NCI-H748 treated with DMSO at 0.1 percent for 48 hours (cell line): ENCODE results near the gene KRTAP10-10.
"Not testable (repeated sequence)": the region's sequence is repeated elsewhere in the genome, so short reads cannot be mapped to it uniquely, and the experiment has no call there.

Experiments
- DNase-seq: peaks from one replicate; lab custom pipeline; 2025; lab: John Stamatoyannopoulos, UW

Gene KRTAP10-10

GRCh38 chr21:44603109-44603875 is 33.9 kb upstream of the KRTAP10-10 start:
- no peak for DNase-seq

- DNase-seq: no peak
Measured at GRCh38 chr21:44603911-44604310, 33.2 kb upstream of the KRTAP10-10 start.

- no peak for DNase-seq
Measured at GRCh38 chr21:44606495-44606894, 30.7 kb upstream of the KRTAP10-10 start.

DNA sequence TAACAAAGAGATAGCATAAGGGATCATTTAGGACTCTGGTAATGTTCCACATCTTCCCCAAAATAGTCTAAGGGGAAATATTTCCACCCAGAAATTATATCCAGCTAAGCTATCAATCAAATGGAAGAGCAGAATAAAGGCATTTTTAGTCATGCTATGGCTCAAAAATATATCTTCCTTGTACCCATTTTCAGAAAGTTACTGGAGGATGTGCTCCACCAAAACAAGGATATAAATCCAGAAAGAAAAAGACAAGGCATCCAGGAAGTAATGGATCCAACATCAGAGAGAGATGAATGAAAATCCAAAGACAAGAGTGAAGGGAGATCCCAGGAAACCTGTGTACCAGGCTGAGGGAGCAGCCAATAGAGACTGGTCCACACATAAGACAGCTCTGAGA is 28.0 kb upstream of the KRTAP10-10 start:
- no peak for DNase-seq

DNA sequence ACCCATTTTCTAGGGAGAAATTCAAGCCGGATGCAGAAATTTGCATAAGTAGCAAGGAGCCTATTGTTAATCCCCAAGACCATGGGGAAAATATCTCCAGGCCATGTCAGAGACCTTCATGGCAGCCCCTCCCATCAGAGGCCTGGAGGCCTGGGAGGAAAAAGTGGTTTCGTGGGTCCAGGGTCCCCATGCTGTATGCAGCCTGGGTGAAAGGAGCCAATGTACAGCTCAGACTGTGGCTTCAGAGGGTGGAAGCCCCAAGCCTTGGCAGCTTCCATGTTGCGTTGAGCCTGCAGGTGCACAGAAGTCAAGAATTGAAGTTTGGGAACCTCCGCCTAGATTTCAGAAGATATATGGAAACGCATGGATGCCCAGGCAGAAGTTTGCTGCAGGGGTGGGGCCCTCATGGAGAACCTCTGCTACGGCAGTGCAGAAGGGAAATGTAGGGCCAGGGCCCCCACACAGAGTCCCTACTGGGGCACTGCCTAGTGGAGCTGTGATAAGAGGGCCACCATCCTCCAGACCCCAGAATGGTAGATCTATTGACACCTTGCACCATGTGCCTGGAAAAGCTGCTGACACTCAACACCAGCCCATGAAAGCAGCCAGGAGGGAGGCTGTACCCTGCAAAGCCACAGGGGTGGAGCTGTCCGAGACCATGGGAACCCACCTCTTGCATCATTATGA is 26.9 kb upstream of the KRTAP10-10 start:
- DNase-seq: not testable (repeated sequence)

DNA sequence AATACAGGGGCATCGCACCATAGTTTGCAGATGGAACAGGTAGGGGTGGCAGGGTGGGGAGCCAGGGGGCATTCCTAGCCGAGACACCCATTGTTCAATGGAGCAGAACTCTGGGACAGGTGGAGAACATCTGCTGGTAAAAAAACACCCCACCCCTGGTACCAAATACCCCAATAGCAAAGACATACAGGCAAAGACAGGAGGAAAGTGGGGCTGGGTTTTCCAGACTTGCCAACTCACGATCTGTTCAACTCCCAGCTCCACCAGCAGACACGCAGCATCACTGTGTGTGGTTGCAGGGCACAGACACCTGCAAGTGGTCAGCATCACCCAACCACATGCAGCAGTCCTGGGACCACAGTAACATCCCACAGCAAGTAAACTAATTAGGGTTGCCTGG is 25.6 kb upstream of the KRTAP10-10 start:
- no peak for DNase-seq

DNA sequence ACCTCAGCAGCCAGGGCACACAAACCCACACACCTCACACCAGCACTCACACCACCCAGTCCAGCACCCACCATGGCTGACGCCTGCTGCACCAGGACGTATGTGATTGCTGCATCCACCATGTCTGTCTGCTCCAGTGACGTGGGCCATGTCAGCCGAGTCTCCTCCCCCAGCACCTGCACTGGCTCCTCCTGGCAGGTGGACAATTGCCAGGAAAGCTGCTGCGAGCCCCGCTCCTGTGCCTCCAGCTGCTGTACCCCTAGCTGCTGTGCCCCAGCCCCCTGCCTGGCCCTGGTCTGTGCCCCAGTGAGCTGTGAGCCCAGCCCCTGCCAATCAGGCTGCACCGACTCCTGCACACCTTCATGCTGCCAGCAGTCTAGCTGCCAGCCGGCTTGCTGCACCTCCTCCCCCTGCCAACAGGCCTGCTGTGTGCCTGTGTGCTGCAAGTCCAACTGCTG is 25.1 kb upstream of the KRTAP10-10 start, which contains the start of gene KRTAP10-8:
KRTAP10-8 (plus strand) TSS at position 51 of the 458 bp plus-strand sequence; CDS start at position 73, 22 bp downstream.
- DNase-seq: no peak

- no peak for DNase-seq
Measured at GRCh38 chr21:44612669-44613229, 24.4 kb upstream of the KRTAP10-10 start.

DNA sequence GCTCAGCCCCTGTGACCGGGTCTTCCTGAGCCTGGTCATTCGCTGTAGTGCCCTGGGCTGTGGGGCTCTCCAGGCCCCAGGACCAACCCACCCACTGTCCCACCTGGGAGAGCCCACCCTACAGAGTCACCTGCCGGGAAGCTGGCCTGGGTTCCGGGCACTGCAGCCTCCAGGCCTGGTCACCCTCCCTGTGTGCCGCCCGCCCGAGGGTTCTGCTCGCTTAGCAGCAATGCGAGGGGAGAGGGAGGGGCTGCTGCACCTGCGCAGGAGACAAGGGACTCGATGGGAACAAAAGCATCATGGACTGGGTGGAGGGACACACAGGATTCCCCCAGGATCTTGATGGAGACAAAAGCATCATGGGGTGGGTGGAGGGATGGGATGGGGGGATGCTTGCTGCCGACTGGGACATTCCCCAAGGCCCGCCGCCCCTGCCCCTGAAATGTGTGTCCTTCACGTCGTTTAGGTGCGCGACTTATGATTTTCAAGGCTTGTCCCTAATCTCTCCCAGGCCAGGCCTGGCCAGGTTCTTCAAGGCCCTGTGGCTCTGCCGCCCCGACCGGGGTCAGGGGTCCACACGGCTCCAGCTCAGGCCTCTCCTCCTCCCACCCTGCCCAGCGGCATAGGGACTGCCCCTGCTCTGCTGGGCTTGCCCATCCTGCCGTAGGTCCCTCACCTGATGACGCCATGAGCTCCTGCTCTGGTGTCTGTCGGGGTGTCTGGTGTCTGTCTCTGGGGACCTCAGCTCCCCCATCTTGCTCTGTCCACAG is 23.6 kb upstream of the KRTAP10-10 start:
- DNase-seq: no peak

GRCh38 chr21:44614161-44614631 is 23.0 kb upstream of the KRTAP10-10 start:
- DNase-seq: no peak

DNA sequence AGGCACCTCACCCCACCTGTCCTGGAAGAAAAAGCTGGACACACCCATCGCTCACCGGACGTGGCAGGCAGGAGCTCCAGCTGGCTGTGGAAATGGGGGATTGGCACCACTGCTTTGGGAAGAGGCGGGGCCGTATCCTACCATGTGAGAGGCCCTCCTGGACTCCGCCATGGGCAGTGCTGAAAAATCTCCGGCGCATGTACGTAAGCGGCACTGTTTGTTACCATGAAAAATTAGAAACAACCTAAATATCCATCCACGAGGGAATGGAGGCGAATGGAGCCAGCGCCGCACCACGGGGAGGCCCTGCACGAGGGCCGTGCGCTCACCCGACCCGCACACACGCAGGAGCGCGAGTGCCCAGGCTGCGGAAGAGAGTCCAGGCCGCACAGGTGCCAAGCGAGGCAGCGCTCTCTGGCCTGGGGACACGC is 22.2 kb upstream of the KRTAP10-10 start:
- DNase-seq: no peak

GRCh38 chr21:44615466-44615865 is 21.7 kb upstream of the KRTAP10-10 start:
- DNase-seq: no peak

DNA sequence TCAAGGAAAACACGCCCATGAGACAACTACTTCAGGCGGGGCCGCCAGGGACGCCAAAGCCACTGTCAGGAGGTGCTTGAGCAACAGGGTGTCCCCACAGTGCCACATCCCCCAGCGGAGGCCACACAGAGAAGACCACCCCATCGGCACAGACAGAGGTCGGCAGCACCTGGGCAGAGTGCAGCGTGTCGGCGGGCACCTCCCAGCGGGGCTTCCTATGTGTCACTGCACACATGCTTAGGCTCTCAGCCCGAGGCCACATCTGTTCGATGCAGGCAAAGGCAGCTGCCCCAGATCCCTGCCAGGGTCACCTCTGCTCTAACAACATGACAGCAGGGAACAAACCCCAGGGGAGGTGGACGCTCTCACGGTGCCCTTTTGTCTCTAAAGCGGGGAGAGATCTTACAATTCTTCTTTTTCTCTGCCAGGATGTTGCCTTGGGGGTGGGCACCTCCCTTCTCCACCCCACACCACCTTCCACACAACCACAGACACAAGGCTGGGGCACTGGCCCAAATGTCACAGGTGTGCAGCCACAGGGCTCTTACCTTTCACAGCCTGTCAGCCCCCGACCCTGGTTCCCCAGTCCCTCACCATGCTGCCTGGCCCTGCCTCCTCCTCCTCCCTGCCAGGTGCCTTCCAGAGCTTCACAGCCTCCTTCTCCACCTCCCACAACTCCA is 21.1 kb upstream of the KRTAP10-10 start:
- no peak for DNase-seq

DNA sequence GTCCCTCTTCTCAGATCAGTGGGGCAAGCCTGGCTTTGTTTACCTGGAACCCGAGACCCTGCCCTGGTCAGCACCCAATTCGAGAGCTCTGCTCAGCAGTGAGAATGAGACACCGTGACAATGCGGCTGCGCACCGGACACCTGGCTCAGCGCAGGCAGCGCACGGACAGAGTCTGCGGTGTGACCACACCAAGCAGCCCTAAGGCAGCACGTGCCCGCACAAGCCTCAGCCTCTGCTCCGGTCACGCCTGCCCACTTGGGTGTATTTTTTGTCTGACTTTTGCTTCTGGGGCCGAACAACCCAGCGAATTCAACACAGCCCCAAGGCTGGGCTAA is 20.6 kb upstream of the KRTAP10-10 start:
- no peak for DNase-seq

DNA sequence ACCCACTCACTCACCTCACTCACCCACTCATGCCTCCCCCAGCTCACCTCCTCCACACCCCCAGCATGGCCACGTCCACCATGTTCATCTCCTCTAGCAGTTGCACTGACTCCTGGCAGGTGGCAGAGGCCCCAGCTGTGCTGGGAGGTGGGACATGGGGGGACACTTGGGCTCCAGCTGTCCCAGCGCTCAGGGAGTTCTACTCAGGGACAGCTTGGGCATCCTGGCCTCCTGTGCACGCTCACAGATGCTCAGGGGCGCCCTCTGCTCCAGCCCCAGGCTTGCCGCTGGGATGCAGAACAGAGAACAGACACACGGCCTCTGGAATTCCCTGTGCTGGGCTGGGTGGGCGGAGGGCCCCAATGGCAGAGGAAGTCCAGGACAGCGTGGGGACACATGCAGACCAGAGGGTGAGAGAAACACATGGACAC is 20.1 kb upstream of the KRTAP10-10 start:
- no peak for DNase-seq

GRCh38 chr21:44618504-44618903 is 18.7 kb upstream of the KRTAP10-10 start:
- no peak for DNase-seq

DNA sequence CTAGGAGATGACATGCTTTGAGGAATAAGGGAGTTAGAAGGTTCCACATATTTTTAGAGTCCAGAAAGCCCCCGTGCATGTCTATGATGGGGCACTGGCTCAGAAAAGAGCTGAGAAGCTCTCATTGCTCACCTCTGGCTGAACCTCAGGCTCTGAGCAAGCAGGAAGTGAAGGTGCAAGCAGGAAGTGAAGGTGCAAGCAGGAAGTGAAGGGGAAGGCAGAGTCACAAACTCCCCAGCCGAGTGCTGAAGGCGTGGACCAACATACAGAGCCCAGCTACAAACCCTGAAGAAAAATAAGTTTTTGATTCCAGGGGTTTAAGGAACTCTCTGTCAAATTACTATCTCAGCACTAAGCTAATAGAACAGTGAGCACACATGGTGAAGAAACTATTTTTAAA is 18.2 kb upstream of the KRTAP10-10 start:
- no peak for DNase-seq

DNA sequence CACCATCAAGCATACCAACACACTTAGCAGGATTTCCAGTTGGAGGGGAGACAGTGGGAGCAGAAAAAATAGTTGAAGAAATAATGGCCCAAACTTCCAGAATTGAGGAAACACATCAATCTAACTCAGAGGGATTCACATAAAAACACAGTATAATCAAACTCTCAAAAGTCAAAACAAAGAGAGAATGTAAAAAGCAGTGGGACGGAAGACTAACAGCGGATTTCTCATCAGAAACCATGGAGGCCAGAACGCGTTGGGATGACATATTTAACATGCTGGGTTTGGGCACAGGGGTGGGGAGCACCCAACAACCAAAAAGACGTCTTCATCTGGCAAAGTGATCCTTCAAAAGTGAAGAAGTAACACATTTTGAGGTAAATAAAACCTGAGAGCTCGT is 17.3 kb upstream of the KRTAP10-10 start:
- no peak for DNase-seq

DNA sequence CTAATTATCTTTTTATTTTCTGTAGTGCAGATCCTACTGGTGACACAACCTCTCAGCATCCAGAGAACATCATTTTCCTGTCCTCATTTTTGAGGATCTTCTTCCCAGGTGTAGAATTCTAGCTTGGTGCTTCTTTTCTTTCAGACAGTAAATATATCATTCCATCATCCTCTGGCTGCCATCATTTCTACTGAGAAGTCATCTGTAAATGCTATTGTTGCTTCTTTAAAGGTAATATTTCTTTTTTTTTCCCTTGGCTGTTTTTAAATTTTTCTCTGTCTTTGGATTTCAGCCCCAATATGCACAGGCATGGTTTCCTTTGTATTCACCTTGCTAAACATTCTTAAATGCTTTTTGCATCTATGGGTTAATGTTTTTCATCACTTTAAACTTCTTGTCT is 13.6 kb upstream of the KRTAP10-10 start:
- no peak for DNase-seq

DNA sequence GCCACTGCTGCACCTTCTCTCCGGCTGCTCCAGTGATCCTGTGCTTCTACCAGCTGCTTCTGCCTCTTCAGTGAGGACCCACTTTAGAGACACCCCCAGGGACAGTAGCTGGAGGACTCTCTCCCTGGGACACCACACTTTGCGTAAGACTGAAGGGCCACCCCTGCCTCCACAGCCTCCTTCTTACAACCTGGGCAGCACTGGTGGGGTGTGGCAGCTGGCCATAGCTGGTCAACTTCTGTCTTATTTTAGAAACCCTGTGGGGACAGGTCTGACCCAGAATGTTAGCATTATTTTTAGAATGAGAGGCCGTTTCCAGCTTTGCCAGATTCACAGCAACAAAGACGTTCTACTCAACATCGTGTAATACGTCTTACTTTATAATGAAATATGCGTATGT is 11.4 kb upstream of the KRTAP10-10 start:
- no peak for DNase-seq

DNA sequence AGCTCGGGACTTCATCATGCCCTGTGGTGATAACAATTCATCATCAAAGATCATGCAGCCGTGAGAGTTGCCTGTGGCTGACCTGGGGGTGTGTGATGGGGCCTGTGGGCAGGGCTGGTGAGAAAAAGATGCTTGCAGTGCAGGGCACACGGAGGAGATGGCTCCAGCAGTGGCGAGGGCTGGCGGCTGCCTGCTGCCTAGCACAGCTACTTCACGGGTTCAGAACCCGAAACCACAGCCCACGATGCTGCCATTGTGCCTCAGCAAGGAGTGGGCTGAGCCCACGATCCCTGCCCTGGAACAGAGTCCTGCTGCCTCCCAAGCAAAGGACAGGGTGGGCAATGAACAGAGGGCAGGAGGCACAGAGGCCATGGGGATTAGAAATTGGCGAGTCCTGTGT is 10.9 kb upstream of the KRTAP10-10 start:
- no peak for DNase-seq
